HepG2 (cell line): ENCODE data around the gene GPRC5B.

Experiments
- EP300 ChIP-seq, 3 experiments: sonication (generic) in 1 of 3; formaldehyde crosslinking in 1 of 3; IDR thresholded peaks; 2 replicates each; pipeline versions ENCODE4 v1.5.1 to v1.6.1; 2011 to 2020; ENCODE audit warnings: low read depth in 2 of 3, low read length in 2 of 3, borderline replicate concordance in 1 of 3, improper control_type of control experiment in 1 of 3, mild to moderate bottlenecking in 1 of 3, missing genetic modification reagents in 1 of 3, moderate library complexity in 1 of 3
- POLR2A ChIP-seq, 2 experiments: IDR thresholded peaks; 2 replicates each; pipeline ENCODE4 v1.6.1; 2011; ENCODE audit warnings: low read depth in 2 of 2, low read length in 2 of 2, mild to moderate bottlenecking in 1 of 2, moderate library complexity in 1 of 2; ENCODE audit not compliant: insufficient read depth in 1 of 2
- TF ChIP-seq, protein P1 (sequence below), 2 experiments: sonication (generic) in 1 of 2; formaldehyde crosslinking in 1 of 2; IDR thresholded peaks; 2 replicates each; pipeline versions ENCODE4 v1.4.0 to v1.6.1; 2016 to 2020; ENCODE audit warnings: borderline replicate concordance in 1 of 2, low read depth in 1 of 2, mild to moderate bottlenecking in 1 of 2, missing genetic modification reagents in 1 of 2

DNA sequence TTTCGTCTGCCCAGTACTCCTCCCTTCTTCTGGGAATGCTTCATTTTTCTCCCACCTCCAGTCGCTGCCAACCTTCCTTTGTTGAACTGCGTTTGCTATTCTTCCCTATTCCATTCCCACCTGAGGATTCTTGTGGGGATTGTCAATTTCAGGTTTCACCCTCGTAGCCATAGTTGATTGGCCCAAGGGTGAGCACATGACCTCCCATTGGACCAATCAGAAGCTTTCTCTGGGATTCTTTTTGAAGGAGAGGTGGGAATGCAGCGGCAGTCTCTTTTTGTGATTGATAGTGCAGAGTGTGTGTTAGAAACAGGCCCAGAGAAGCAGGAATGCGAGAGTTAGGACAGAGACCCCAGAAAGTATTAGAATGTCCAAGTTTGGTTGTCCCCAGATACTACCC is 49.1 kb upstream of the GPRC5B start:
- TF ChIP-seq POLR2A (IDR thresholded peaks at IDR 0.05; ENCODE audit: insufficient read depth in 1 of 2, low read depth in 2 of 2, low read length in 2 of 2) (no peak), EP300 (IDR thresholded peaks at IDR 0.05; ENCODE audit: low read depth in 2 of 2, low read length in 2 of 2) (no peak), EP300 (CRISPR knock-in tag; IDR thresholded peaks at IDR 0.05; ENCODE audit: borderline replicate concordance) (no peak)
- TF ChIP-seq, protein P1, sequence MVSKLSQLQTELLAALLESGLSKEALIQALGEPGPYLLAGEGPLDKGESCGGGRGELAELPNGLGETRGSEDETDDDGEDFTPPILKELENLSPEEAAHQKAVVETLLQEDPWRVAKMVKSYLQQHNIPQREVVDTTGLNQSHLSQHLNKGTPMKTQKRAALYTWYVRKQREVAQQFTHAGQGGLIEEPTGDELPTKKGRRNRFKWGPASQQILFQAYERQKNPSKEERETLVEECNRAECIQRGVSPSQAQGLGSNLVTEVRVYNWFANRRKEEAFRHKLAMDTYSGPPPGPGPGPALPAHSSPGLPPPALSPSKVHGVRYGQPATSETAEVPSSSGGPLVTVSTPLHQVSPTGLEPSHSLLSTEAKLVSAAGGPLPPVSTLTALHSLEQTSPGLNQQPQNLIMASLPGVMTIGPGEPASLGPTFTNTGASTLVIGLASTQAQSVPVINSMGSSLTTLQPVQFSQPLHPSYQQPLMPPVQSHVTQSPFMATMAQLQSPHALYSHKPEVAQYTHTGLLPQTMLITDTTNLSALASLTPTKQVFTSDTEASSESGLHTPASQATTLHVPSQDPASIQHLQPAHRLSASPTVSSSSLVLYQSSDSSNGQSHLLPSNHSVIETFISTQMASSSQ (IDR thresholded peaks at IDR 0.05; ENCODE audit: low read depth): no peak
- TF ChIP-seq, protein P1 (CRISPR knock-in tag; IDR thresholded peaks at IDR 0.05; ENCODE audit: borderline replicate concordance): no peak
